Gastroesophageal sphincter (tissue), 4 donors: ENCODE results near the gene MAN1A1. TPM values are rescaled to one million over a fixed set of nuclear protein-coding genes. Genes with fewer than 3 reads are reported as not detected.

Source experiments
- ATAC-seq: fragments of 150-250 bp; one replicate; pipeline ENCODE4 v1.9.1; 2016; ENCODE audit warnings: mild to moderate bottlenecking, moderate library complexity
- H3K27ac ChIP-seq, 4 donors: fragments of 200-600 bp; sonication (generic) in 3 of 4; 1 replicate in 3 of 4; 2 replicates in 1 of 4; pipeline ENCODE4 v1.5.1; 2016 to 2019
- H3K27me3 ChIP-seq: fragments of 200-600 bp; sonication (generic); one replicate; pipeline ENCODE4 v1.5.1; 2019
- H3K36me3 ChIP-seq, 2 donors: fragments of 200-600 bp; sonication (generic); one replicate each; pipeline ENCODE4 v1.5.1; 2019; ENCODE audit warnings: control low read depth in 1 of 2
- H3K4me1 ChIP-seq, 3 donors: fragments of 200-600 bp; sonication (generic); 1 replicate in 2 of 3; 2 replicates in 1 of 3; pipeline ENCODE4 v1.5.1; 2016 to 2019; ENCODE audit warnings: control low read depth in 2 of 3
- H3K4me3 ChIP-seq, 2 donors: fragments of 200-600 bp; sonication (generic); one replicate each; pipeline ENCODE4 v1.5.1; 2019; ENCODE audit warnings: mild to moderate bottlenecking in 1 of 2, moderate library complexity in 1 of 2
- H3K9me3 ChIP-seq, 3 donors: fragments of 200-600 bp; sonication (generic); one replicate each; pipeline ENCODE4 v1.5.1; 2017 to 2019; ENCODE audit warnings: control low read depth in 2 of 3
- CTCF ChIP-seq, 4 experiments: fragments of 200-600 bp in 2 of 4; fragments of 450-650 bp in 2 of 4; sonication (generic) in 1 of 4; IDR thresholded peaks; one replicate each; pipeline ENCODE4 v1.5.1; 2017 to 2019; ENCODE audit warnings: antibody characterized with exemption in 4 of 4, mild to moderate bottlenecking in 2 of 4, moderate library complexity in 2 of 4
- EP300 ChIP-seq: sonication (generic); formaldehyde crosslinking; IDR thresholded peaks from one replicate; pipeline ENCODE4 v1.6.1; 2017; ENCODE audit warnings: antibody characterized with exemption, mild to moderate bottlenecking
- POLR2A ChIP-seq, 2 donors: fragments of 450-650 bp; IDR thresholded peaks; one replicate each; pipeline ENCODE4 v1.6.1; 2017; ENCODE audit warnings: antibody characterized with exemption in 2 of 2, mild to moderate bottlenecking in 2 of 2, moderate library complexity in 1 of 2
- POLR2AphosphoS5 ChIP-seq: sonication (generic); formaldehyde crosslinking; IDR thresholded peaks from one replicate; pipeline ENCODE4 v1.6.1; 2017; ENCODE audit warnings: antibody characterized with exemption
- WGBS, 2 donors: methylation state at CpG; one replicate each; pipeline ENCODE4 v1.1.5; 2018; ENCODE audit warnings: low coverage in 1 of 2; 5-methylcytosine and 5-hydroxymethylcytosine counted together
- total RNA-seq, 4 donors: library from RNA; depleted of rRNA; stranded (reverse); fragments of >200 nt; gene quantifications; one replicate each; pipeline ENCODE4 v1.1.0, GENCODE V29; 2016

The MAN1A1 gene
- total RNA-seq, 4 donors from 2014 or later = 73.3 to 177 (median 110) TPM

DNA sequence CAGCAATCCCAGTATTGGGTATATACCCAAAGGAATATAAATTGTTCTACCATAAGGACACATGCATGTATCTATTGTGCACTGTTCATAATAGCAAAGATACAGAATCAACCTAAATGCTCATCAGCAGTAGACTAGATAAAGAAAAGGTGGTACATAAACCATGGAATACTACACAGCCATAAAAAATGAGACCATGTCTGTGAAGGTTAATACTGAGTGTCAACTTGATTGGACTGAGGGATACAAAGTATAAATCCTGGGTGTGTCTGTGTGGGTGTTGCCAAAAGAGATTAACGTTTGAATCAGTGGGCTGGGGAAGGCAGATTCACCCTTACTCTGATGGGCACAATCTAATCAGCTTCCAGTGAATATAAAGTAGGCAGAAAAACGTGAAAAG lies 86.9 kb downstream of the MAN1A1 start:
- H3K4me1 ChIP-seq = no peaks in the 10 kb centered on the region
- ATAC-seq = no peak
- WGBS, 2 donors = 45 to 61% methylated on average over 2 of the region's 2 CpGs
- H3K4me3 ChIP-seq = no peak overlapping the region
- H3K27ac ChIP-seq = no peak overlapping the region
- TF ChIP-seq EP300 = no peak
- no peaks in the 10 kb centered on the region for H3K36me3 ChIP-seq
- no peaks in the 10 kb centered on the region for H3K27me3 ChIP-seq
- H3K9me3 ChIP-seq = no peaks in the 10 kb centered on the region

DNA sequence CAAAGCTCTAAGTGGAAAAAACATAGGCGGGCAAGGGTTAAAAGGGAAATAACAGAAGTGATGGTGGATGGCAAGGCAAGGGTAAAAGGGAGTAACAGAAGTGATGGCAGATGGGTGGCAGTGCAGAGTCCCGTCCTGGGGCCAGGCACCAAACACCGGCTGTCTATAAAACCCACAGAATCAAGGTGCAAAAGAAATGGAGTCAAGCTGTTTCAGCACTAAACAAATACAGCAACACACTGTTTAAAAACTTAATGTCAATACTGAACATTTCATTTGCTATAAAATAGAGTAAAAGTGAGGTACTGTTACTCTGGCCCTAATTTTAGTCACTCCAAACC lies 87.6 kb downstream of the MAN1A1 start:
- no peak for ATAC-seq
- H3K27me3 ChIP-seq = no peaks in the 10 kb centered on the region
- H3K4me1 ChIP-seq = no peaks in the 10 kb centered on the region
- no peak for TF ChIP-seq POLR2A (IDR thresholded peaks at IDR 0.05)
- TF ChIP-seq POLR2AphosphoS5 = no peak
- TF ChIP-seq EP300 = no peak
- TF ChIP-seq CTCF (IDR thresholded peaks at IDR 0.05) = no peak
- H3K9me3 ChIP-seq = no peaks in the 10 kb centered on the region
- 88 to 90% methylated on average over 3 of the region's 3 CpGs for WGBS, 2 donors
- H3K27ac ChIP-seq = no peak overlapping the region
- H3K36me3 ChIP-seq = no peaks in the 10 kb centered on the region
- H3K4me3 ChIP-seq = no peak overlapping the region

DNA sequence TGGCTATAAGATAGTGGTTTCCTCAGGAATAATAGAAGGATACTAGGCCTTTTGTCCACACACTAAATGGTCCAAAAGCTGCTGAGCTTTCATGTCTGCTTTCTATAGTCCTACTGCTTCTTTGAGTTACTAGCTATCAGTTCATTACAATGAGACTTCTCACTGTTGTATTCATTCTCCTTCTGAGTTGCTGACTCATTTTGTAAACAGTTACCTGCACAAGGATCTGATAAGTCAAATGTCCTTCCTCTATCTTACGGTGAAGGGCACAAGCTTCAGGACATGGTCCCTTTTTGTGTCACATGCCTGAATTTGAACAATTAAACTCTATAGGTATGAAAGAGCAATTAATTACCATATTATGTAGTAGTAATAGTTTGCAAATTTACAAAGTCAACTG lies 90.5 kb downstream of the MAN1A1 start:
- no peak for TF ChIP-seq EP300
- TF ChIP-seq POLR2A (IDR thresholded peaks at IDR 0.05) = no peak
- TF ChIP-seq CTCF (IDR thresholded peaks at IDR 0.05) = no peak
- no peak for TF ChIP-seq POLR2AphosphoS5
- Histone ChIP-seq H3K9me3 (no peaks in the 10 kb centered on the region), H3K27me3 (no peaks in the 10 kb centered on the region), H3K4me3 (no peak overlapping the region), H3K36me3 (no peaks in the 10 kb centered on the region), H3K27ac (no peak overlapping the region), H3K4me1 (no peaks in the 10 kb centered on the region)
- 79 to 100% methylated on average over 1 of the region's 1 CpG for WGBS, 2 donors
- no peak for ATAC-seq

- TF ChIP-seq EP300 = no peak
- TF ChIP-seq POLR2AphosphoS5 = no peak
- Histone ChIP-seq H3K27me3 (no peaks in the 10 kb centered on the region), H3K9me3 (no peaks in the 10 kb centered on the region), H3K4me1 (no peaks in the 10 kb centered on the region), H3K4me3 (no peak overlapping the region), H3K36me3 (no peaks in the 10 kb centered on the region), H3K27ac (no peak overlapping the region)
- ATAC-seq = no peak
- 100% methylated on average over 1 of the region's 1 CpG for WGBS, 2 donors
These were observed 91.8 kb downstream of the MAN1A1 start for GRCh38 chr6:119257726-119258125.

- Histone ChIP-seq H3K27me3 (no peaks in the 10 kb centered on the region), H3K9me3 (no peaks in the 10 kb centered on the region), H3K27ac (no peak overlapping the region), H3K4me1 (no peaks in the 10 kb centered on the region), H3K4me3 (no peak overlapping the region), H3K36me3 (no peaks in the 10 kb centered on the region)
- 86 to 91% methylated on average over 1 to 2 of the region's 2 CpGs for WGBS, 2 donors
- no peak for ATAC-seq
- TF ChIP-seq POLR2A (IDR thresholded peaks at IDR 0.05) (no peak), POLR2AphosphoS5 (no peak), EP300 (no peak), CTCF (IDR thresholded peaks at IDR 0.05) (no peak)
These were observed 92.5 kb downstream of the MAN1A1 start for GRCh38 chr6:119256978-119257462.

DNA sequence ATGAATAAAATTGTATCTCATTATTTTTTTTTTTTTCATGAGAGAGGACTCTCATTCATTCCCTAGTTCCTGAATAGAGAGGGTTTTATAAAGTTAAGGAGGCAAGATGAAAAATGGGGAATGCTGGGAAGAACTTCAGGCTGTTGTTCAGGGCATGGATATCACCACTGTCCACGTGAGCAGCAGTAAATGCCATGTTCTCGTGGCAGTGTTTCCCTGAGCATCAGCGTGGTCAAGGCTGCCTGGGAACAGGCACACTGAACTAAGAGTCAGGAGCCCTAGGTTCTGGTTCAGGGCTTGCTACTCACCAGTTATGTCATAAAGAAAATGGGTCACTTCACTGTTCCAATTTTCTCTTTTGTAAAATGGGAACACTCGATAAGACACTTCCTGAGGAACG lies 93.2 kb downstream of the MAN1A1 start:
- no peaks in the 10 kb centered on the region for H3K4me1 ChIP-seq
- ATAC-seq = no peak
- TF ChIP-seq POLR2A (IDR thresholded peaks at IDR 0.05) (no peak), EP300 (no peak), POLR2AphosphoS5 (no peak), CTCF (IDR thresholded peaks at IDR 0.05) (no peak)
- H3K27me3 ChIP-seq = no peaks in the 10 kb centered on the region
- 82 to 91% methylated on average over 4 to 5 of the region's 5 CpGs for WGBS, 2 donors
- H3K36me3 ChIP-seq = no peaks in the 10 kb centered on the region
- no peak overlapping the region for H3K27ac ChIP-seq
- no peaks in the 10 kb centered on the region for H3K9me3 ChIP-seq
- no peak overlapping the region for H3K4me3 ChIP-seq
